Measurements from ENCODE around the gene IGF2BP2.
"Not testable (repeated sequence)": the region's sequence is repeated elsewhere in the genome, so short reads cannot be mapped to it uniquely, and the experiment has no call there.

The IGF2BP2 gene

GRCh38 chr3:185693985-185694653 is 130.7 kb downstream of the IGF2BP2 start:
- Mint-ChIP-seq H3K4me1 (no peaks in the 10 kb centered on the region), H3K27me3 (peaks cover 2% of the 10 kb centered on the region), H3K36me3 (ENCODE audit: low read depth) (no peaks in the 10 kb centered on the region), H3K4me3 (no peak overlapping the region), H3K9me3 (no peaks in the 10 kb centered on the region), H3K27ac (no peak overlapping the region)
- no peak for DNase-seq
- no peak for ATAC-seq

GRCh38 chr3:185691622-185692021 is 133.2 kb downstream of the IGF2BP2 start:
- H3K4me3 Mint-ChIP-seq: no peak overlapping the region
- DNase-seq (no peak), ATAC-seq (no peak)
- H3K27me3 Mint-ChIP-seq: peaks cover 2% of the 10 kb centered on the region
- no peaks in the 10 kb centered on the region for H3K36me3 Mint-ChIP-seq (ENCODE audit: low read depth)
- no peaks in the 10 kb centered on the region for H3K4me1 Mint-ChIP-seq
- H3K27ac Mint-ChIP-seq: no peak overlapping the region
- H3K9me3 Mint-ChIP-seq: no peaks in the 10 kb centered on the region

- Mint-ChIP-seq H3K36me3 (ENCODE audit: low read depth) (no peaks in the 10 kb centered on the region), H3K9me3 (no peaks in the 10 kb centered on the region), H3K4me1 (no peaks in the 10 kb centered on the region), H3K27me3 (peaks cover 2% of the 10 kb centered on the region), H3K27ac (no peak overlapping the region), H3K4me3 (no peak overlapping the region)
- no peak for ATAC-seq
- DNase-seq: no peak
Observed at GRCh38 chr3:185687271-185687878, 137.5 kb downstream of the IGF2BP2 start.

GRCh38 chr3:185685231-185686035 is 139.4 kb downstream of the IGF2BP2 start:
- peaks cover 2% of the 10 kb centered on the region for H3K27me3 Mint-ChIP-seq
- H3K27ac Mint-ChIP-seq: no peak overlapping the region
- H3K9me3 Mint-ChIP-seq: no peaks in the 10 kb centered on the region
- no peaks in the 10 kb centered on the region for H3K36me3 Mint-ChIP-seq (ENCODE audit: low read depth)
- ATAC-seq: no peak
- no peak overlapping the region for H3K4me3 Mint-ChIP-seq
- DNase-seq: no peak
- H3K4me1 Mint-ChIP-seq: no peaks in the 10 kb centered on the region

GRCh38 chr3:185680231-185680630 is 144.6 kb downstream of the IGF2BP2 start:
- Mint-ChIP-seq H3K9me3 (peaks cover 9% of the 10 kb centered on the region), H3K36me3 (ENCODE audit: low read depth) (no peaks in the 10 kb centered on the region), H3K27me3 (peaks cover 2% of the 10 kb centered on the region), H3K4me1 (no peaks in the 10 kb centered on the region), H3K4me3 (no peak overlapping the region), H3K27ac (no peak overlapping the region)
- ATAC-seq (no peak), DNase-seq (no peak)

GRCh38 chr3:185678027-185678426 is 146.8 kb downstream of the IGF2BP2 start:
- Mint-ChIP-seq H3K27me3 (peaks cover 1% of the 10 kb centered on the region), H3K9me3 (peaks cover 9% of the 10 kb centered on the region), H3K36me3 (ENCODE audit: low read depth) (no peaks in the 10 kb centered on the region), H3K4me3 (no peak overlapping the region), H3K27ac (no peak overlapping the region), H3K4me1 (no peaks in the 10 kb centered on the region)
- DNase-seq: no peak
- no peak for ATAC-seq

GRCh38 chr3:185677146-185677829 is 147.6 kb downstream of the IGF2BP2 start:
- peak; percentile 52 for ATAC-seq
- Mint-ChIP-seq H3K4me1 (no peaks in the 10 kb centered on the region), H3K9me3 (peaks cover 9% of the 10 kb centered on the region), H3K4me3 (no peak overlapping the region), H3K27me3 (peaks cover 1% of the 10 kb centered on the region), H3K36me3 (ENCODE audit: low read depth) (no peaks in the 10 kb centered on the region), H3K27ac (no peak overlapping the region)
- DNase-seq: no peak

- DNase-seq: no peak
- no peak overlapping the region for H3K27ac Mint-ChIP-seq
- H3K9me3 Mint-ChIP-seq: no peaks in the 10 kb centered on the region
- no peak overlapping the region for H3K4me3 Mint-ChIP-seq
- H3K27me3 Mint-ChIP-seq: peaks cover 13% of the 10 kb centered on the region
- no peaks in the 10 kb centered on the region for H3K4me1 Mint-ChIP-seq
- no peak for ATAC-seq
- no peaks in the 10 kb centered on the region for H3K36me3 Mint-ChIP-seq (ENCODE audit: low read depth)
Observed at GRCh38 chr3:185667574-185667973, 157.3 kb downstream of the IGF2BP2 start.

- no peak for DNase-seq
- H3K36me3 Mint-ChIP-seq (ENCODE audit: low read depth): no peaks in the 10 kb centered on the region
- ATAC-seq: no peak
- no peaks in the 10 kb centered on the region for H3K4me1 Mint-ChIP-seq
- no peaks in the 10 kb centered on the region for H3K9me3 Mint-ChIP-seq
- peaks cover 13% of the 10 kb centered on the region for H3K27me3 Mint-ChIP-seq
- no peak overlapping the region for H3K4me3 Mint-ChIP-seq
- H3K27ac Mint-ChIP-seq: no peak overlapping the region
Observed at GRCh38 chr3:185663929-185664328, 160.9 kb downstream of the IGF2BP2 start.

GRCh38 chr3:185661772-185662171 is 163.1 kb downstream of the IGF2BP2 start:
- Mint-ChIP-seq H3K4me1 (no peaks in the 10 kb centered on the region), H3K27ac (no peak overlapping the region), H3K27me3 (peaks cover 13% of the 10 kb centered on the region), H3K36me3 (ENCODE audit: low read depth) (no peaks in the 10 kb centered on the region), H3K4me3 (no peak overlapping the region), H3K9me3 (no peaks in the 10 kb centered on the region)
- no peak for DNase-seq
- no peak for ATAC-seq

GRCh38 chr3:185661296-185661695 is 163.5 kb downstream of the IGF2BP2 start:
- not testable (repeated sequence) for ATAC-seq; DNase-seq; H3K27ac Mint-ChIP-seq; H3K9me3 Mint-ChIP-seq; H3K4me1 Mint-ChIP-seq; H3K4me3 Mint-ChIP-seq; H3K36me3 Mint-ChIP-seq (ENCODE audit: low read depth)
- peaks cover 13% of the 10 kb centered on the region for H3K27me3 Mint-ChIP-seq

GRCh38 chr3:185659942-185660921 is 164.6 kb downstream of the IGF2BP2 start:
- no peak overlapping the region for H3K4me3 Mint-ChIP-seq
- H3K27ac Mint-ChIP-seq: no peak overlapping the region
- DNase-seq (peak; percentile 68), ATAC-seq (peak; percentile 83)
- no peaks in the 10 kb centered on the region for H3K9me3 Mint-ChIP-seq
- peaks cover 13% of the 10 kb centered on the region for H3K27me3 Mint-ChIP-seq
- H3K36me3 Mint-ChIP-seq (ENCODE audit: low read depth): no peaks in the 10 kb centered on the region
- no peaks in the 10 kb centered on the region for H3K4me1 Mint-ChIP-seq

- DNase-seq (no peak), ATAC-seq (no peak)
- Mint-ChIP-seq H3K9me3 (no peaks in the 10 kb centered on the region), H3K4me1 (no peaks in the 10 kb centered on the region), H3K36me3 (ENCODE audit: low read depth) (no peaks in the 10 kb centered on the region), H3K4me3 (no peak overlapping the region), H3K27ac (no peak overlapping the region), H3K27me3 (peaks cover 7% of the 10 kb centered on the region)
Observed at GRCh38 chr3:185658943-185659342, 165.9 kb downstream of the IGF2BP2 start.

GRCh38 chr3:185658504-185658912 is 166.3 kb downstream of the IGF2BP2 start:
- Mint-ChIP-seq H3K27ac (no peak overlapping the region), H3K4me1 (no peaks in the 10 kb centered on the region), H3K36me3 (ENCODE audit: low read depth) (no peaks in the 10 kb centered on the region), H3K9me3 (no peaks in the 10 kb centered on the region), H3K4me3 (no peak overlapping the region), H3K27me3 (peaks cover 7% of the 10 kb centered on the region)
- DNase-seq: no peak
- ATAC-seq: no peak

All from activated naive CD8-positive, alpha-beta T cell treated with anti-CD3 and anti-CD28 coated beads, Interleukin-2, amount 50 U/mL, for 24 hours (primary cell).